Suprapubic skin (tissue), 4 donors: ENCODE data around the gene BNC2.

Source experiments
- CTCF ChIP-seq, 2 donors: fragments of 200-600 bp in 1 of 2; fragments of 450-650 bp in 1 of 2; sonication (generic) in 1 of 2; IDR thresholded peaks; one replicate each; pipeline ENCODE4 v1.5.1; 2016 to 2019; ENCODE audit warnings: antibody characterized with exemption in 2 of 2, mild to moderate bottlenecking in 1 of 2, moderate library complexity in 1 of 2
- POLR2A ChIP-seq, 2 donors: fragments of 450-650 bp; IDR thresholded peaks; one replicate each; pipeline ENCODE4 v1.6.1; 2017; ENCODE audit warnings: antibody characterized with exemption in 2 of 2, mild to moderate bottlenecking in 2 of 2, moderate library complexity in 2 of 2
- POLR2AphosphoS5 ChIP-seq, 3 donors: sonication (generic); formaldehyde crosslinking; IDR thresholded peaks; one replicate each; pipeline ENCODE4 v1.6.1; 2017; ENCODE audit warnings: antibody characterized with exemption in 3 of 3

- TF ChIP-seq POLR2AphosphoS5 (IDR thresholded peaks at IDR 0.05), result no peak
- no peak for TF ChIP-seq POLR2A (IDR thresholded peaks at IDR 0.05)
- no peak for TF ChIP-seq CTCF (IDR thresholded peaks at IDR 0.05)
Observed at GRCh38 chr9:16398691-16399090, 471.8 kb downstream of the BNC2 start.
